Measurements from ENCODE around the gene ZNF563.

GRCh38 chr19:12289790-12290065 lies 43.7 kb downstream of the ZNF563 start:
- TF ChIP-seq CTCF (conservative IDR thresholded peaks at IDR 0.05; ENCODE audit: low read length): no peak
- TF ChIP-seq EZH2phosphoT487 (IDR thresholded peaks at IDR 0.05; ENCODE audit: borderline replicate concordance): no peak
